Caco-2 (cell line): ENCODE results near the gene RSPH9. TPM values are rescaled to one million over a fixed set of nuclear protein-coding genes. Genes with fewer than 3 reads are reported as not detected.

Source experiments
- BruUV-seq: library from RNA; stranded (reverse); fragments of 400-500 nt; replicated peaks from 2 replicates; lab custom pipeline; 2021; lab: Mats Ljungman, UMichigan
- CTCF ChIA-PET: fragments of 300-600 bp; sonication (Branson Sonifier 250); formaldehyde crosslinking; loops from one replicate; lab custom pipeline; 2022; ENCODE audit warnings: antibody characterized with exemption; lab: Charles Lee
- POLR2A ChIA-PET: fragments of 300-600 bp; sonication (Branson Sonifier 250); formaldehyde crosslinking; loops from one replicate; lab custom pipeline; 2022; ENCODE audit warnings: antibody characterized with exemption; lab: Charles Lee
- DNase-seq, 2 experiments: peaks; one replicate each; pipeline versions ENCODE4 v3.0.0 to v3.0.0-alpha.2; 2020 to 2022
- H3K27me3 ChIP-seq: replicated peaks from 2 replicates; pipeline ENCODE4 v1.6.0; 2011; ENCODE audit warnings: low read length; ENCODE audit not compliant: control insufficient read depth, insufficient read depth
- H3K36me3 ChIP-seq: 2 replicates; pipeline ENCODE4 v1.5.1; 2011; ENCODE audit warnings: low read length; ENCODE audit not compliant: control insufficient read depth, insufficient read depth
- H3K4me1 ChIP-seq: fragments of 250-450 bp; sonication (Bioruptor Pico); 2 replicates; pipeline ENCODE4 v1.5.1; 2020; ENCODE audit warnings: mild to moderate bottlenecking
- H3K4me3 ChIP-seq: 2 replicates; pipeline ENCODE4 v1.5.1; 2011; ENCODE audit warnings: low read depth, mild to moderate bottlenecking, control low read depth, low read length
- H3K9me3 ChIP-seq: fragments of 250-450 bp; sonication (Bioruptor Pico); 2 replicates; pipeline ENCODE4 v1.5.1; 2020; ENCODE audit warnings: mild to moderate bottlenecking, moderate library complexity
- H3K27ac Mint-ChIP-seq: one replicate; pipeline ENCODE4 v1.8.0; 2022; ENCODE audit warnings: mixed read lengths; ENCODE audit not compliant: unreplicated experiment
- H3K27me3 Mint-ChIP-seq: one replicate; pipeline ENCODE4 v1.8.0; 2022; ENCODE audit warnings: mixed read lengths; ENCODE audit not compliant: insufficient read depth, unreplicated experiment
- H3K36me3 Mint-ChIP-seq: one replicate; pipeline ENCODE4 v1.8.0; 2022; ENCODE audit warnings: mild to moderate bottlenecking, mixed read lengths; ENCODE audit not compliant: insufficient read depth, unreplicated experiment
- H3K4me1 Mint-ChIP-seq: one replicate; pipeline ENCODE4 v1.8.0; 2022; ENCODE audit warnings: low read depth, mixed read lengths; ENCODE audit not compliant: unreplicated experiment
- H3K4me3 Mint-ChIP-seq: one replicate; pipeline ENCODE4 v1.8.0; 2022; ENCODE audit warnings: mild to moderate bottlenecking, moderate library complexity, mixed read lengths; ENCODE audit not compliant: unreplicated experiment
- H3K9me3 Mint-ChIP-seq: one replicate; pipeline ENCODE4 v1.8.0; 2022; ENCODE audit warnings: mixed read lengths; ENCODE audit not compliant: unreplicated experiment
- intact Hi-C: fragments of 100-400 bp; cut with micrococcal nuclease; formaldehyde crosslinking; loops from one replicate; pipeline ENCODE4 v1.10.0; 2022; ENCODE audit not compliant: unreplicated experiment
- total RNA-seq: library from RNA; stranded (reverse); gene quantifications from 2 replicates; pipeline ENCODE4 v1.2.3, GENCODE V29; 2022
- TF ChIP-seq, protein P1 (sequence below), 2 experiments: fragments of 200-600 bp in 1 of 2; IDR thresholded peaks; 1 replicate in 1 of 2; 2 replicates in 1 of 2; pipeline versions ENCODE4 v1.5.1 to v1.8.0; 2011 to 2022; ENCODE audit warnings: antibody characterized with exemption in 1 of 2, control low read depth in 1 of 2, inconsistent platforms in 1 of 2, low read depth in 1 of 2, low read length in 1 of 2, mild to moderate bottlenecking in 1 of 2, moderate library complexity in 1 of 2; ENCODE audit not compliant: insufficient read depth in 1 of 2, severe bottlenecking in 1 of 2, unreplicated experiment in 1 of 2

The RSPH9 gene
- total RNA-seq, 1 experiment from 2014 or later = not detected

DNA sequence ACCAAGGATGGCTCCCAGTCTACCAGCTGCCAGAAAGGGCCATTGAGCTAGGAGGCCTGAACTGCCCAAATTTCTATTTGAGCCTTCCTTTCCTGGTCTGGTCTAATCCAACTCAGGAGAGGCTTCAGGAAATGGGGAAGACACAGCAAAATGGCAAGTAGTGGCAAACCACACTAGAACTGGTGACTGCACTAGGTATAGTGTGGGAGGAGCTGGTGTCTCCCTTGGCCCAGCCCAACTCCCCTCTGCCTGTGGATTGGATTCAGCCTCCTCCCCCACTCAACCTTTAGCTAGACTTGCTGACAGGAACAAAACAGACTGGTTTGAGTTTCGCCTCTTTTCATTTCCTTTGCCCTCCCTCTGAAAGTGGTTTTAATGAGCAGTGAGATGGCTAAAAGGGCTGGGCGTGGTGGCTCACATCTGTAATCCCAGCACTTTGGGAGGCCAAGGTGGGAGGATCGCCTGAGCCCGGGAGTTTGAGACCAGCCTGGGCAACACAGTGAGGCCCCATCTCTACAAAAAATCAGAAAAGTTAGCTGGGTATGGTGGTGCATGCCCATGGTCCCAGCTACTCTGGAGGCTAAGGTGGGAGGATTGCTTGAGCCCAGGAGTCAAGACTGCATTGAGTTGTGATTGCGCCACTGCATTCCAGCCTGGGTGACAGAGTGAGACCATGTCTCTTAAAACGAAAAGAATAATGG is 25.2 kb downstream of the RSPH9 start:
- CTCF ChIA-PET = interaction anchor here (3.5 kb wide), 1 partner anchor 409 kb away, joined by 15 read pairs; no protein-coding TSS in a partner anchor
- no peak for DNase-seq
- Histone ChIP-seq H3K9me3 (no peaks in the 10 kb centered on the region), H3K4me1 (peaks cover 9% of the 10 kb centered on the region), H3K27me3 (no peaks in the 10 kb centered on the region), H3K4me3 (no peak overlapping the region), H3K36me3 (peaks cover 3% of the 10 kb centered on the region)
- intact Hi-C loops = loop anchor here (5.0 kb wide), 3 partner anchors 52 to 102 kb away; partner anchors contain the start of gene VEGFA
- Mint-ChIP-seq H3K27ac (no peak overlapping the region), H3K27me3 (no peaks in the 10 kb centered on the region), H3K4me3 (no peak overlapping the region), H3K36me3 (peaks cover 49% of the 10 kb centered on the region), H3K4me1 (no peaks in the 10 kb centered on the region), H3K9me3 (no peaks in the 10 kb centered on the region)
- POLR2A ChIA-PET = no interaction called here
- no TSS peak for BruUV-seq
- TF ChIP-seq, protein P1, sequence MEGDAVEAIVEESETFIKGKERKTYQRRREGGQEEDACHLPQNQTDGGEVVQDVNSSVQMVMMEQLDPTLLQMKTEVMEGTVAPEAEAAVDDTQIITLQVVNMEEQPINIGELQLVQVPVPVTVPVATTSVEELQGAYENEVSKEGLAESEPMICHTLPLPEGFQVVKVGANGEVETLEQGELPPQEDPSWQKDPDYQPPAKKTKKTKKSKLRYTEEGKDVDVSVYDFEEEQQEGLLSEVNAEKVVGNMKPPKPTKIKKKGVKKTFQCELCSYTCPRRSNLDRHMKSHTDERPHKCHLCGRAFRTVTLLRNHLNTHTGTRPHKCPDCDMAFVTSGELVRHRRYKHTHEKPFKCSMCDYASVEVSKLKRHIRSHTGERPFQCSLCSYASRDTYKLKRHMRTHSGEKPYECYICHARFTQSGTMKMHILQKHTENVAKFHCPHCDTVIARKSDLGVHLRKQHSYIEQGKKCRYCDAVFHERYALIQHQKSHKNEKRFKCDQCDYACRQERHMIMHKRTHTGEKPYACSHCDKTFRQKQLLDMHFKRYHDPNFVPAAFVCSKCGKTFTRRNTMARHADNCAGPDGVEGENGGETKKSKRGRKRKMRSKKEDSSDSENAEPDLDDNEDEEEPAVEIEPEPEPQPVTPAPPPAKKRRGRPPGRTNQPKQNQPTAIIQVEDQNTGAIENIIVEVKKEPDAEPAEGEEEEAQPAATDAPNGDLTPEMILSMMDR (IDR thresholded peaks at IDR 0.05; ENCODE audit: insufficient read depth in 1 of 2, low read depth in 1 of 2, low read length in 1 of 2, severe bottlenecking in 1 of 2, unreplicated experiment in 1 of 2) = no peak

DNA sequence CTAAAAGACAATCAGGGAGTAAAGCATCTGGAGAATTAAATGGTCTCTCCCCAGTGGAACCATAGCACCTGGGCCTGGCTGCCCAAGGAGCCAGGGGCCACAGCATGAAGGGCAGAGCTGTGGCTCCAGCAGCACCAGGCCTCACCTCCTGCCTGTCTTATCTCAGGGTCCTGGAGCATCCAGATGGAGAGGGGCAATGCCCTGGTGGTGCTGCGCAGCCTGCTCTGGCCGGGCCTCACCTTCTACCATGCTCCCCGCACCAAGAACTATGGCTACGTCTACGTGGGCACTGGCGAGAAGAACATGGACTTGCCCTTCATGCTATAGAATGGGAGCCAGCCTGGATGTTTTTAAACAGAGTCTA is 25.8 kb downstream of the RSPH9 start:
- Histone ChIP-seq H3K36me3 (peaks cover 3% of the 10 kb centered on the region), H3K4me3 (no peak overlapping the region), H3K27me3 (no peaks in the 10 kb centered on the region), H3K9me3 (no peaks in the 10 kb centered on the region), H3K4me1 (peaks cover 9% of the 10 kb centered on the region)
- CTCF ChIA-PET = no interaction called here
- POLR2A ChIA-PET = no interaction called here
- Mint-ChIP-seq H3K27me3 (no peaks in the 10 kb centered on the region), H3K27ac (no peak overlapping the region), H3K9me3 (no peaks in the 10 kb centered on the region), H3K36me3 (peaks cover 49% of the 10 kb centered on the region), H3K4me1 (no peaks in the 10 kb centered on the region), H3K4me3 (no peak overlapping the region)
- TF ChIP-seq, protein P1 (IDR thresholded peaks at IDR 0.05; ENCODE audit: insufficient read depth in 1 of 2, low read depth in 1 of 2, low read length in 1 of 2, severe bottlenecking in 1 of 2, unreplicated experiment in 1 of 2) = no peak
- intact Hi-C loops = no loop called here
- BruUV-seq = no TSS peak
- DNase-seq = no peak

DNA sequence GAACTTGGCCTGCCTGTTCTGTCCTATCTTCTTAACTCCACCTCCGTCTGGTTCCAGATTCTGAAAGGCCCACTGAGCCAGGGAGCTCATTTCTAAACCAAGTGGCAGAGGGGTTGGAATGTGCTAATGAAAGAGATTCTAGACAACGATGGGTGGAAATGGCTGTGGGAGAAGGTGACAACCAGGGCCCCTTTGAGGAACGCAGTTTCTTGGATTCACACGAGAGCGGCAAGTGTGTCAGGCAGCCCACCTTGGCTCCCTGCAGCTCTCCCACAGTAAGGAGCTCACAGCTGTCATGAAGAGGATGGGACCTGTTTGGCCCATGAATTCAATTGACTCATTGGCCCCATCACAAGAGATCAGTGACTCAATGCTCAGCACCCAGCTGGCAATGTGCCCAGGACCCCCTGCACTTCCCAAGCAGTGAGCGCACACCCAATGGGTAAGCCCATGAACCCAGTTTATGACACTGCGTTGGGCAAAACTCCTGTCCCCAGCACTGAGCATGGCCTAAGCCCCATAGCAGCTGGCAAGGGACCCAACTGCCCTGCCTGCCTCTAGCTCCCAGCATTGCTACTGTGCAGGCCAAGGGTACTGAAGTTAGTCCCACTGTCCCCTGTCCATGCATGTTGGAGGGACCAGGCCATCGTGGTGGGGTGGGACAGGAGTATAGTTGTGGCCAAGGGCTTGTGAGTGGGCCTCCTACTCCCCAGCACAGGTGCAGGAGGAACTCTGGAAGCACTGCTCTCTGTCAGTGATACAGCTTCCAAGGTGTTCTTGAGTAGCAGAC is 26.4 kb downstream of the RSPH9 start:
- Mint-ChIP-seq H3K9me3 (no peaks in the 10 kb centered on the region), H3K36me3 (peaks cover 45% of the 10 kb centered on the region), H3K27me3 (no peaks in the 10 kb centered on the region), H3K27ac (no peak overlapping the region), H3K4me1 (no peaks in the 10 kb centered on the region), H3K4me3 (no peak overlapping the region)
- DNase-seq = no peak
- H3K9me3 ChIP-seq = no peaks in the 10 kb centered on the region
- no peaks in the 10 kb centered on the region for H3K27me3 ChIP-seq
- H3K36me3 ChIP-seq = peaks cover 3% of the 10 kb centered on the region
- TF ChIP-seq, protein P1 (IDR thresholded peaks at IDR 0.05; ENCODE audit: insufficient read depth in 1 of 2, low read depth in 1 of 2, low read length in 1 of 2, severe bottlenecking in 1 of 2, unreplicated experiment in 1 of 2) = no peak
- peaks cover 9% of the 10 kb centered on the region for H3K4me1 ChIP-seq
- ChIA-PET POLR2A (no interaction called here), CTCF (no interaction called here)
- intact Hi-C loops = no loop called here
- TSS peak; percentile 7 for BruUV-seq
- no peak overlapping the region for H3K4me3 ChIP-seq
